Duodenal mucosa (tissue), 2 donors: ENCODE data around the gene HPN.

Source experiments
- H3K27ac ChIP-seq: one replicate; pipeline ENCODE4 v1.7.0; 2013; ENCODE audit warnings: low read depth, low read length
- H3K27me3 ChIP-seq, 2 donors: one replicate each; pipeline ENCODE4 v1.7.0; 2013; ENCODE audit warnings: low read length in 2 of 2, control low read depth in 1 of 2; ENCODE audit not compliant: insufficient read depth in 2 of 2, control insufficient read depth in 1 of 2
- H3K36me3 ChIP-seq, 2 donors: one replicate each; pipeline ENCODE4 v1.7.0; 2013; ENCODE audit warnings: low read length in 2 of 2, control low read depth in 1 of 2; ENCODE audit not compliant: insufficient read depth in 2 of 2, control insufficient read depth in 1 of 2
- H3K4me1 ChIP-seq, 2 donors: one replicate each; pipeline ENCODE4 v1.7.0; 2013; ENCODE audit warnings: low read length in 2 of 2, control low read depth in 1 of 2; ENCODE audit not compliant: insufficient read depth in 2 of 2, control insufficient read depth in 1 of 2
- H3K4me3 ChIP-seq, 2 donors: one replicate each; pipeline ENCODE4 v1.7.0; 2013; ENCODE audit warnings: low read length in 2 of 2, low read depth in 1 of 2
- H3K9ac ChIP-seq, 2 donors: one replicate each; pipeline ENCODE4 v1.7.0; 2013; ENCODE audit warnings: low read length in 2 of 2, low read depth in 1 of 2
- H3K9me3 ChIP-seq, 2 donors: one replicate each; pipeline ENCODE4 v1.7.0; 2013; ENCODE audit warnings: low read length in 2 of 2, control low read depth in 1 of 2; ENCODE audit not compliant: control insufficient read depth in 1 of 2

Gene HPN

DNA sequence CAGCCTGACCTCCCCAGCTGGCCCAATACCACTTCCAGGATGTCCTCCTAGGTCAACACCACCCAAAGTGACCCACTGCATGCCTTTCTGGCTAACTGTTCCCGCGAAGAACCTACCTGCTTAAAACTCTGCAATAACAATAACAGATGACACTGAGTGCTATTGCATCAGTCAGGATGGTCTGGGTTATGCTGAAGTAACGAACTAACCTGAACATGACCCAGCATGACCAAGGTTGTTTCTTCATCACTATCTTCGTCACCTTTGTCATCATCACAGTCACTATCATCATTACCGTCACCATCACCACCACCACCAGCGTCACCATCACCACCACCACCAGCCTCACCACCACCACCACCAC lies 63.5 kb downstream of the HPN start:
- Histone ChIP-seq H3K9ac (no peak overlapping the region), H3K27me3 (peaks cover 0 to 2% of the 10 kb centered on the region in 2 donors), H3K9me3 (no peaks in the 10 kb centered on the region), H3K36me3 (no peaks in the 10 kb centered on the region), H3K27ac (no peak overlapping the region), H3K4me1 (no peaks in the 10 kb centered on the region), H3K4me3 (no peak overlapping the region)

DNA sequence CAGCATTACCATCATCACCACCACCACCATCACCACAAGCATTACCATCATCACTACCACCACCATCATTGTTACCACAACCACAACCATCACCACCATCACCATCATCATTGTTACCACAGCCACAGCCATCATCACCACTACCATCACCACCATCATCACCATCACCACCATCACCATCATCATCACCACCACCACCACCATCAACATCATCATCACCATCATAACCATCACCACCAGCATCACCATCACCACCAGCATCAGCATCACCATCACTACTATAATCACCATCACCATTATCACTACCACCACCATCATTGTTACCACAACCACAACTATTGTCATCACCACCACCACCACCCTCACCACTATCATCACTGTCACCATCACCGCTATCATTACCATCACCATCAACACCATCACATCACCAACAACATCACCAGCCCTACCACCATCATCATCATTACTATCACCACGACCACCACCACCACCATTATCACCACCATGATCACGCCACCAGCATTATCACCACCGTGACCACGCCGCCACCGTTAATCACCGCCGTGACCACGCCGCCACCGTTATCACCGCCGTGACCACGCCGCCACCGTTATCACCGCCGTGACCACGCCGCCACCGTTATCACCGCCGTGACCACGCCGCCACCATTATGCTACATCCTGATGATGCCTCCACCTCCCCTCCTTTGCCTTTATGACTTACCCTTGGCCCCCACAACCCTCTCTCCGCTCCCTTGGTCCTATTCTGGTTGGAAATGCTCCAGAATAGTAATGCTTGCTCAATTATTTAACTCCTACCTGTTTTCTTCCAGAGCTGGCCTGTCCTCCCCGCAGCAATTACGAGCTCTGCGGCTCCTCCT lies 64.1 kb downstream of the HPN start:
- Histone ChIP-seq H3K27me3 (peaks cover 0 to 2% of the 10 kb centered on the region in 2 donors), H3K36me3 (no peaks in the 10 kb centered on the region), H3K4me1 (no peaks in the 10 kb centered on the region), H3K4me3 (no peak overlapping the region), H3K27ac (no peak overlapping the region), H3K9ac (no peak overlapping the region), H3K9me3 (no peaks in the 10 kb centered on the region)

DNA sequence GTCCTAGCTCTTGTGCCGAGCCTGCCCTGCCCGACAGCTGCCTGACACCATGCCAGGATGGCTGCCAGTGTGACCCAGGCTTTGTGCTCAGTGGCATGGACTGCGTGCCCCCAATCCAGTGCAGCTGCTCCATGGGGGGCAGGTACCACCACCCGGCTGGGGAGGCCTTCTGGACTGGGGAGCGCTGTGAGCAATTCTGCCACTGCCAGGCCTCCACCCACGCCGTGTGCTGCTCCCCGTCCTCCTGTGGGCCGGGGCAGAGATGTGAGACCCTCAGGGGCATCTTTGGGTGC lies 64.7 kb downstream of the HPN start:
- Histone ChIP-seq H3K27me3 (peaks cover 0 to 2% of the 10 kb centered on the region in 2 donors), H3K9me3 (no peaks in the 10 kb centered on the region), H3K4me3 (no peak overlapping the region), H3K4me1 (no peaks in the 10 kb centered on the region), H3K36me3 (no peaks in the 10 kb centered on the region), H3K27ac (no peak overlapping the region), H3K9ac (no peak overlapping the region)

DNA sequence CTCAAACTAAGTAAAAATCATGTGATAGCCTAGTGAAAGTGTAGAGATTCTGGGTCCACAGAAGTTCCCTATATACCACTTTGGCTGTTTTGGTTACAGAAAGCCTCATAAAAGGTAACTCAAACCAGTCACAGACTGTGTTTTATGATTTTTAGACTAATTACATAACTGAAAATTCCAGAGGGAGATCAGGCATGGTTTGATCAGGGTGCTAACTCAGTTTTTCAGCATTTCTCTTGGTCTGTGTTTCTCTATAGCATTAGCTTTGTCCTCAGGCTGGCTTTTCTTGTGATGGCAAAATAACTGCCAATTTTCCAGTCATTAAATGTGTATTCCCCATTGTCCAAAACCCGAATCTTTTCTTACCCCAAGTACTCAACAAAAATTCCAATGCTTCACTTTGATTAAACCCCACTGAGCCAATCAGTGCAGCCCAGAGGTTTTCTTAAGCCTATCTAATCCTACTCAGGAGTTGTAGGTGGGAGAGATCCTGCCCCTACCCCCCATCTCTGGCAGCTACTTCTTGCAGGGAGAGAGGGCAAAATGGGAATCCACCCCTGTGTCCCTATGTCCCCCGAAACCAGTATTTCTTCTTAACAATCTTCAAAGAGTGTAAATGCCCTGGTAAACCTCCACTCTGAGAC lies 65.5 kb downstream of the HPN start:
- Histone ChIP-seq H3K4me3 (no peak overlapping the region), H3K9me3 (no peaks in the 10 kb centered on the region), H3K4me1 (no peaks in the 10 kb centered on the region), H3K27me3 (peaks cover 0 to 2% of the 10 kb centered on the region in 2 donors), H3K27ac (no peak overlapping the region), H3K9ac (no peak overlapping the region), H3K36me3 (no peaks in the 10 kb centered on the region)

DNA sequence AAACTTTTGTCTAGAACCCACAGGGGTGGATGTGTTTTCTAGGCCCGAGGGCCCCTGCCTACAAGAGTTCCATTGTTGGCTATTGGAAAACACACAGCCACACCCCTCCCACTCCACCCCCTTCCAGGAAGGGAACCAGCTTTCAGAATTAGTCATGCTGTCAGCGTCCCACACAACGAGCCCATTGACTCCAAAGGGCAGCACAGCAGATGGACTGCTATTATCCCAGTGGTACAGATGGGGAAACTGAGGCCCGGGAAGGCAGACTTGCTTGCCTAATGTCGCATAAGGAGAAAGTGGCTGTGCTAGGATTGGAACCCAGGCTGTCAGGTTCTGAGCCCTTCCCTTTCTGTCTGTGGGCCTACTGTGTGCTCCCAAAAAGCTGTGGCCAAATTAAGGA lies 66.0 kb downstream of the HPN start:
- H3K9me3 ChIP-seq, result no peaks in the 10 kb centered on the region
- H3K4me1 ChIP-seq, result no peaks in the 10 kb centered on the region
- H3K36me3 ChIP-seq, result no peaks in the 10 kb centered on the region
- peaks cover 0 to 2% of the 10 kb centered on the region in 2 donors for H3K27me3 ChIP-seq
- H3K4me3 ChIP-seq, result no peak overlapping the region
- H3K27ac ChIP-seq, result no peak overlapping the region
- no peak overlapping the region for H3K9ac ChIP-seq

DNA sequence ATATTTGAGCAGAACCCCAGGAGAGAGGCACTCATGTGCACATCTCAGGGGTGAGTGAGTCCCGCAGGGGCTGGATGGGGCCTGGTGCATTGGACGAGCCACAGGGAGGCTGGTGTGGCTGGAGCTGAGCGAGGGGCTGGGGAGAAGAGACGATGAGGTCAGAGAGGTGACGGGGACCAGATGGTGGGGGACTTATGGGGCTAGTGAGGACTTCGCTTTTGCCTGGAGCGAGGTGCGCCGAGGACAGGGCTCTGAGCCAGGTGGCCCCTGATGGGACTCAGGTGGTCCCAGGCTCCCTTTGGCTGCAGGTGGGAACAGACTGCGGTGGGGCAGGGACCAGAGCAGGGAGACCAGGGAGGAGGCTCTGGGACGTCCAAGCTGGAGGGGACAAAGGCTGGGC lies 67.2 kb downstream of the HPN start:
- H3K27ac ChIP-seq, result no peak overlapping the region
- H3K9ac ChIP-seq, result no peak overlapping the region
- peaks cover 0 to 2% of the 10 kb centered on the region in 2 donors for H3K27me3 ChIP-seq
- H3K4me1 ChIP-seq, result no peaks in the 10 kb centered on the region
- no peak overlapping the region for H3K4me3 ChIP-seq
- H3K36me3 ChIP-seq, result no peaks in the 10 kb centered on the region
- H3K9me3 ChIP-seq, result no peaks in the 10 kb centered on the region

DNA sequence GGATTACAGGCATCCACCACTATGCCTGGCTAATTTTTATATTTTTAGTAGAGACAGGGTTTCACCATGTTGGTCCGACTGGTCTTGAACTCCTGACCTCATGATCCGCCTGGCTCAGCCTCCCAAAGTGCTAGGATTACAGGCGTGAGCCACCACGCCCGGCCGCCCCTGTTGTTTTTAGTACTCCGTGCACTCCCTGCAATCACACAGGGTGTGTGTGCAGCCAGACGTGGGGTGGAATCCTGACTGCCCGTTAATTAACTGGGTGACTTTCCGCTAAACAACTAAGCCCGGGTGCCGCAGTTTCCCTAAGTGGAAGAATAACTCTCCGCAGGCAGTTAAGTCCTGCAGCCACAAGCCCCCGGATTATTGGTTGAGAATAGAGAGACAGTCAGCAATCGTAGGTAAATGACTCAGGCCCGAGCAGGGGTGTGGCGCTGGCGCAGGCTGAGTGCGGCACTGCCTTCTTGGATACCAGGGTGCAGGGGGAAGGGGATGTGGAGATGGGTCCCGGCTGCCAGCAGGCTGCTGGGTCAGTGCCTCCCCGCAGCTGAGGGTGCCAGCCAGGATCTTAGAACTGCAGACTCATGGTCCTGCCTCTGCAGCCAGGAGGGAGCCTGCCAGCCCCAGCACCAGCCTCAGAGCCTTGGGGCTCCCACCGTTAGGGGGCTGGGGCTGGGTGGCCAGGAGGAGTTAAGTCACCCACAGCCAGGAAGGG lies 68.0 kb downstream of the HPN start:
- H3K4me3 ChIP-seq, result no peak overlapping the region
- no peak overlapping the region for H3K9ac ChIP-seq
- no peaks in the 10 kb centered on the region for H3K36me3 ChIP-seq
- H3K27ac ChIP-seq, result no peak overlapping the region
- peaks cover 3 to 4% of the 10 kb centered on the region in 2 donors for H3K4me1 ChIP-seq
- peaks cover 0 to 2% of the 10 kb centered on the region in 2 donors for H3K27me3 ChIP-seq
- H3K9me3 ChIP-seq, result no peaks in the 10 kb centered on the region

DNA sequence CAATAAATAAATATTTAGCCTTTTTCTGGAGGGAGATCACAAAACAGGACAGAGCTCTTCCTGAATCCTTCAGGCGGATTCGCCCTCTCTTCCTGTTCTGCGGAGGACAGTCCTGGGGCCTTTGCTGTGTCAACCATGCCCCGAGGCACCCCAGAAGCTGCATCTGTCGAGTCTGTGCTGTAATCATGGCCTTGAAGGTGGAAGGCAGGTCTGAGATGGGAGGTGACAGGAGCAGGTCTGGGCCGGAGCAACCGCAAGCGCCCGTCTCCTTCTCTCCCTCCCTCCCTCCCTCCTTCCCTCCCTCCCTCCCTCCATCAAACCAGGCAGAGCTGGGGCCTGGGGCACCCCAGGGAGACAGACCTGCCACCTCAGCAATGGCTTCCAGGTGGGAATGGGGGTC lies 69.5 kb downstream of the HPN start:
- no peaks in the 10 kb centered on the region for H3K36me3 ChIP-seq
- H3K9ac ChIP-seq, result no peak overlapping the region
- peaks cover 0 to 2% of the 10 kb centered on the region in 2 donors for H3K27me3 ChIP-seq

DNA sequence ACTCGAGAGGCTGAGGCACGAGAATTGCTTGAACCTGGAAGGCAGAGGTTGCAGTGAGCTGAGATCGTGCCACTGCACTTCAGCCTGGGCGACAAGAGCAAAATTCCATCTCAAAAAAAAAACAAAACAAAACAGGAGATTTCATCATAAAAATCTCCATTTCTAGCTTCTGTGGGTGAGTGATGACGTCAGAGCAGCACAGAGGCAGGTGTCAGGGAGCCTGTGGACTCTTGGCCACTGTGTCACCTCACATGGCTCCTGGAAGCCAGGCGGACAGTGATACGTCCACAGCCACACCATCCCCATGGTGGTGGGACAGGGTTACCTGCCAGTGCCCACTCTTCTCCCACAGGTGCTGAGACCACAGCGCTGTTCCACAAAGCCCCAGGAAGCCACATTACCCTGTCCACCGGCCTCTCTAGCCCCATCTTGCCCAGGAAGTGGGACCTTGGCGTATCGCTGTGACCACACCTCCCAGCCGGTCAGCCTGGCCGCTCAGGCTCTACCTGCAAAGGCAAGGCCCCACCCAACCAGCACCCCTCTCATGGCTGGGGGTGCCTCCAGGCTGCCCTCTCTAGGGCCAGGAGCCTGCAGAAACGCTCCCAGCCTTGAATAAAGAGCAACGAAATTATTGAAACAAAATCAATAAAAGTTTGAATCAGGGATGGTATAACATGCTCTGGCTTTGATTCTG lies 71.6 kb downstream of the HPN start:
- Histone ChIP-seq H3K9ac (peak overlapping the region in 1 of 2 donors; percentile 25), H3K4me3 (no peak overlapping the region), H3K9me3 (no peaks in the 10 kb centered on the region), H3K27me3 (peaks cover 0 to 2% of the 10 kb centered on the region in 2 donors), H3K27ac (no peak overlapping the region), H3K36me3 (no peaks in the 10 kb centered on the region), H3K4me1 (peaks cover 16 to 34% of the 10 kb centered on the region in 2 donors)

More for the DNA sequence above, 69.5 kb downstream of the HPN start:
- Histone ChIP-seq H3K9me3 (no peaks in the 10 kb centered on the region), H3K4me1 (peaks cover 14 to 16% of the 10 kb centered on the region in 2 donors), H3K4me3 (no peak overlapping the region), H3K27ac (no peak overlapping the region)
